ENCODE data around the gene SLC44A5.

GRCh38 chr1:75640137-75640536 is 29.2 kb upstream of the SLC44A5 start:
- no peak for TF ChIP-seq POLR2A (IDR thresholded peaks at IDR 0.05)
- no peak for TF ChIP-seq CTCF (IDR thresholded peaks at IDR 0.05 in 4 of 5, conservative IDR thresholded peaks at IDR 0.05 in 1 of 5)
